Breast epithelium (tissue), 4 donors: ENCODE measurements around the gene GALNT7. TPM values are rescaled to one million over a fixed set of nuclear protein-coding genes. Genes with fewer than 3 reads are reported as not detected.

Experiments
- DNase-seq, 2 donors: peaks; one replicate each; pipeline ENCODE4 v3.0.0-alpha.2; 2019; ENCODE audit warnings: low spot score in 2 of 2
- H3K27ac ChIP-seq, 2 donors: fragments of 200-600 bp; sonication (generic) in 1 of 2; one replicate each; pipeline ENCODE4 v1.5.1; 2016 to 2019; ENCODE audit warnings: mild to moderate bottlenecking in 1 of 2
- H3K27me3 ChIP-seq, 2 donors: fragments of 200-600 bp; sonication (generic) in 1 of 2; one replicate each; pipeline versions ENCODE4 v1.5.1 to v1.6.0; 2017 to 2019; ENCODE audit warnings: control low read depth in 1 of 2, mild to moderate bottlenecking in 1 of 2
- H3K36me3 ChIP-seq: fragments of 200-600 bp; one replicate; pipeline ENCODE4 v1.5.1; 2019
- H3K4me1 ChIP-seq, 2 donors: fragments of 200-600 bp; sonication (generic); one replicate each; pipeline ENCODE4 v1.5.1; 2016 to 2019; ENCODE audit warnings: control low read depth in 1 of 2
- H3K4me3 ChIP-seq, 3 donors: fragments of 200-600 bp; sonication (generic); 1 replicate in 2 of 3; 2 replicates in 1 of 3; pipeline ENCODE4 v1.5.1; 2016 to 2019; ENCODE audit warnings: mild to moderate bottlenecking in 3 of 3, moderate library complexity in 2 of 3
- H3K9me3 ChIP-seq, 2 donors: fragments of 200-600 bp; sonication (generic) in 1 of 2; one replicate each; pipeline ENCODE4 v1.5.1; 2016 to 2019; ENCODE audit warnings: control low read depth in 1 of 2
- CTCF ChIP-seq, 3 donors: fragments of 450-650 bp; IDR thresholded peaks; one replicate each; pipeline ENCODE4 v1.5.1; 2016 to 2017; ENCODE audit warnings: antibody characterized with exemption in 3 of 3, mild to moderate bottlenecking in 3 of 3, moderate library complexity in 3 of 3
- POLR2A ChIP-seq: fragments of 450-650 bp; IDR thresholded peaks from one replicate; pipeline ENCODE4 v1.6.1; 2016; ENCODE audit warnings: antibody characterized with exemption, mild to moderate bottlenecking, moderate library complexity
- POLR2AphosphoS5 ChIP-seq, 3 donors: sonication (generic); formaldehyde crosslinking; IDR thresholded peaks; one replicate each; pipeline ENCODE4 v1.6.1; 2017; ENCODE audit warnings: antibody characterized with exemption in 3 of 3
- intact Hi-C: fragments of 100-400 bp; cut with DNase I; formaldehyde crosslinking; loops from one replicate; pipeline ENCODE4 v1.15.1; 2023; ENCODE audit warnings: low total_unique reads
- total RNA-seq, 3 donors: library from RNA; depleted of rRNA; stranded (reverse); fragments of >200 nt; gene quantifications; one replicate each; pipeline ENCODE4 v1.1.0, GENCODE V29; 2016

GALNT7 gene
- total RNA-seq, 3 donors from 2014 or later, result 10.7 to 67.2 (median 52.2) TPM

GRCh38 chr4:173264245-173264644 lies 95.6 kb downstream of the GALNT7 start:
- DNase-seq, result no peak
- Histone ChIP-seq H3K4me3 (no peak overlapping the region), H3K27me3 (no peaks in the 10 kb centered on the region), H3K27ac (no peak overlapping the region), H3K36me3 (no peaks in the 10 kb centered on the region), H3K9me3 (no peaks in the 10 kb centered on the region), H3K4me1 (no peaks in the 10 kb centered on the region)
- TF ChIP-seq POLR2AphosphoS5 (IDR thresholded peaks at IDR 0.05) (no peak), CTCF (IDR thresholded peaks at IDR 0.05) (no peak), POLR2A (no peak)
- intact Hi-C loops, result no loop called here

GRCh38 chr4:173264684-173265185 lies 96.1 kb downstream of the GALNT7 start:
- Histone ChIP-seq H3K27ac (no peak overlapping the region), H3K27me3 (no peaks in the 10 kb centered on the region), H3K36me3 (no peaks in the 10 kb centered on the region), H3K9me3 (no peaks in the 10 kb centered on the region), H3K4me3 (no peak overlapping the region), H3K4me1 (no peaks in the 10 kb centered on the region)
- intact Hi-C loops, result no loop called here
- no peak for DNase-seq
- no peak for TF ChIP-seq POLR2A
- no peak for TF ChIP-seq CTCF (IDR thresholded peaks at IDR 0.05)
- TF ChIP-seq POLR2AphosphoS5 (IDR thresholded peaks at IDR 0.05), result no peak

GRCh38 chr4:173265751-173266150 lies 97.1 kb downstream of the GALNT7 start:
- H3K4me1 ChIP-seq, result no peaks in the 10 kb centered on the region
- no peak for DNase-seq
- H3K27ac ChIP-seq, result no peak overlapping the region
- no peak for TF ChIP-seq POLR2A
- no peak for TF ChIP-seq POLR2AphosphoS5 (IDR thresholded peaks at IDR 0.05)
- no peak overlapping the region for H3K4me3 ChIP-seq
- H3K36me3 ChIP-seq, result no peaks in the 10 kb centered on the region
- no peaks in the 10 kb centered on the region for H3K9me3 ChIP-seq
- intact Hi-C loops, result no loop called here
- no peaks in the 10 kb centered on the region for H3K27me3 ChIP-seq

- H3K27me3 ChIP-seq, result no peaks in the 10 kb centered on the region
- no peaks in the 10 kb centered on the region for H3K4me1 ChIP-seq
- no peak overlapping the region for H3K4me3 ChIP-seq
- intact Hi-C loops, result no loop called here
- no peak for DNase-seq
- no peak for TF ChIP-seq CTCF (IDR thresholded peaks at IDR 0.05)
- no peak for TF ChIP-seq POLR2A
- TF ChIP-seq POLR2AphosphoS5 (IDR thresholded peaks at IDR 0.05), result no peak
- H3K36me3 ChIP-seq, result no peaks in the 10 kb centered on the region
- no peaks in the 10 kb centered on the region for H3K9me3 ChIP-seq
- H3K27ac ChIP-seq, result no peak overlapping the region
Observed at GRCh38 chr4:173267711-173268110, 99.1 kb downstream of the GALNT7 start.

GRCh38 chr4:173269280-173269679 lies 100.7 kb downstream of the GALNT7 start:
- intact Hi-C loops, result no loop called here
- no peak overlapping the region for H3K4me3 ChIP-seq
- DNase-seq, result no peak
- H3K27ac ChIP-seq, result no peak overlapping the region
- no peaks in the 10 kb centered on the region for H3K27me3 ChIP-seq
- no peaks in the 10 kb centered on the region for H3K36me3 ChIP-seq
- TF ChIP-seq CTCF (IDR thresholded peaks at IDR 0.05), result no peak
- TF ChIP-seq POLR2A, result no peak
- TF ChIP-seq POLR2AphosphoS5 (IDR thresholded peaks at IDR 0.05), result no peak
- no peaks in the 10 kb centered on the region for H3K9me3 ChIP-seq
- no peaks in the 10 kb centered on the region for H3K4me1 ChIP-seq
